ENCODE results near the gene MRLN.
"Not testable (repeated sequence)": the region's sequence is repeated elsewhere in the genome, so short reads cannot be mapped to it uniquely, and the experiment has no call there.

MRLN gene

DNA sequence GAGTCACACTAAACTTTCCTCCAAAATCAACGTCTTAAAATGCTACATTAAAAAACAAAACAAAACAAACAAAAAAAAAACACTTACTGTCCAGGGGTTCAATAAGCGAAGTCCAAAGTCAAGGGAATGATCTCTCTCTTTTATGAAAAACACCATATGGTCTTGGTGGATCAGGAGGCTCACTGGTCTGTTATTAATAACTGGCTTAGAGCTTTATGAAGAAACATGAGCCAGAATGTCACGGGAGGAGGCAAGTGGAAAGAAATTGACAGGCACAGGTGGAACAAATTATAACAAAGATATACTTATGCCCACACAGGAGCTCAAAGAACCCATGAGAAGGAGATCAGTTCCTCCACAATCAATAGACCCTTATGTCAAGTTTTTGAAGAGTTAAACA lies at the start of gene MRLN:
Gene MRLN (minus strand): TSS at position 189 of the 400 bp plus-strand sequence.
- Mint-ChIP-seq H3K4me1 (no peaks in the 10 kb centered on the region), H3K4me3 (no peak within 1 kb of the TSS), H3K9me3 (no peaks in the 10 kb centered on the region), H3K27ac (no peak within 1 kb of the TSS), H3K36me3 (no peaks in the 10 kb centered on the region)
- ATAC-seq (no peak), DNase-seq (ENCODE audit: low spot score in 2 of 2) (no peak)

DNA sequence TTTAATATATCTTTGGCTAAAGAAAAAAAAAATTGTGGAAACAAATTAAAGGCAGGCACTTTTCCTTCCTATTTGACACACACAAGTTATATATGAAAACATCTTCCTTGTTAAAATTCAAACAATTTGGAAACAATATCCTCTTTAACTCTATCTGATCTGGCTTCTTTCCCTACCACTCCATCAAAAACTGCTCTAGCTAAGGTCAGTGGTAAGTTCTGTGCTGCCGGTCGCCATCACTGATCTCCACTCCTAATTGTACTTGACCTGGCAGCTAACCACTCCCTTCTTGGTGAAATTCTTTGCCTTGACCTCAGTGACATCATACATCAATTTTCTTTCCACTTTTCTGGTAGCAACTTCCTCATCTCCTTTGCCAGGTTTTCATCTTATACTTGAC lies 47.9 kb upstream of the MRLN start:
- H3K4me1 Mint-ChIP-seq = peaks cover 6% of the 10 kb centered on the region
- H3K36me3 Mint-ChIP-seq = peaks cover 100% of the 10 kb centered on the region
- no peak overlapping the region for H3K27ac Mint-ChIP-seq
- no peak overlapping the region for H3K4me3 Mint-ChIP-seq
- no peaks in the 10 kb centered on the region for H3K9me3 Mint-ChIP-seq
- DNase-seq (ENCODE audit: low spot score in 2 of 2) = no peak
- ATAC-seq = no peak

DNA sequence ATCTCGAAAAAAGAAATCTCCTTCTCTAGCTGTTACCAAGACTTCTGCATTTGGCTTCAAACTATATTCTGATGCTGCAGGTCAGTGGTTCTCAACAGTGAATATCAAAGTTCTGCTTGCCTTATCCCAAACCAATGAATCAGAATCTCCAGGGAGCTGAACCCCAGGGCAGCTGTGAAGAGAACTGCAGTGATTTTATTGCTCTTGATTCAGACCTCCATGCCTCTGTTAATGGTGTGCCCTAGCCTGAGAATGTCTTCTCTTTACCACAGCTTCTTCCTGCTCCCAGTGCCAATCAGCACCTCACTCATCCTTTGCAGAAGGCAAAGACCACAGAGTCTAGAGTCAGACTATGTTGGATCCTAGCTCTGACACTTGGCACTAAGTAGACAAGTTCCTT lies 46.2 kb upstream of the MRLN start:
- H3K4me1 Mint-ChIP-seq = peaks cover 6% of the 10 kb centered on the region
- H3K27ac Mint-ChIP-seq = no peak overlapping the region

DNA sequence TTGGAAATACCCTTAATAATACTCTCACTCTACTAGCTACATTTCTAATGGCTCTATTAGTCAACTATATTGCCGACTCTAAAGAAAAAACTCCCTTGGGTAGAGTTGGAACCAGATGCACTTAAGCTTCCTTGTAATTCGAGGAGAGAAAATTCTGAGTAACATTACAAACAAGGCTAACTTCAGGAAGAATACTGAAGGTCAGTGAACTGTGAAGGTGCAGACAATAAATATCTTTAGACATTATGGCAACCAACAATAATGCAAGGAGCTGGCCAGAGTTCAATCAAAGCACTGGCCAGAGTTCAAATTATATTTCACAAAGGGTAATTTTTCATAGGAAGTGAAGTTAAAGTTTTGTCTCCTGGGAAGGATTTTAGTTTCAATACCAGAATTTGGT lies 40.7 kb upstream of the MRLN start:
- Mint-ChIP-seq H3K9me3 (no peaks in the 10 kb centered on the region), H3K4me3 (no peak overlapping the region), H3K27ac (no peak overlapping the region), H3K4me1 (no peaks in the 10 kb centered on the region), H3K36me3 (peaks cover 98% of the 10 kb centered on the region)
- ATAC-seq (no peak), DNase-seq (ENCODE audit: low spot score in 2 of 2) (no peak)

More for the DNA sequence above, 46.2 kb upstream of the MRLN start:
- H3K9me3 Mint-ChIP-seq = no peaks in the 10 kb centered on the region
- no peak overlapping the region for H3K4me3 Mint-ChIP-seq
- peaks cover 100% of the 10 kb centered on the region for H3K36me3 Mint-ChIP-seq
- DNase-seq (ENCODE audit: low spot score in 2 of 2) = no peak
- ATAC-seq = no peak

DNA sequence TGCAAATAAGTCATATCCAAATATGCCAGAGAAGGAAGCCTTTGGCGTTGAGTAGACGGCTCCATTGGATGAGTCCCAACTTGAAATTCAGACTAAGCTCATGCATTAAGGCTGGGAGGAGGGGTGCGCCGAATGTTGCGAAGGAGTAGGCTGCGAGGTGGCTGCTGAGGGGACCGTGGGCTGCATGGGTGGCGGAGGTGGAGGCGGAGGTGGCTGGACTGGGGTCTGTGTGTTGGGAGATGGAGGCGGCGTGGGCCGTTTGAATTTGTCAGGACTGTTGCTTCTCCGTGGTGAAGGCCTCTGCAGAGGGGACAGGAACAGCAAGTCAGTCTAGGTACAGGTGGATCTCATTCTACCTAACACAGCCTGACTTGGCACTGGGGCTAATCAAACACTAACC lies 39.6 kb upstream of the MRLN start:
- ATAC-seq (no peak), DNase-seq (ENCODE audit: low spot score in 2 of 2) (no peak)
- Mint-ChIP-seq H3K4me3 (no peak overlapping the region), H3K27ac (no peak overlapping the region), H3K4me1 (no peaks in the 10 kb centered on the region), H3K9me3 (no peaks in the 10 kb centered on the region), H3K36me3 (peaks cover 88% of the 10 kb centered on the region)

DNA sequence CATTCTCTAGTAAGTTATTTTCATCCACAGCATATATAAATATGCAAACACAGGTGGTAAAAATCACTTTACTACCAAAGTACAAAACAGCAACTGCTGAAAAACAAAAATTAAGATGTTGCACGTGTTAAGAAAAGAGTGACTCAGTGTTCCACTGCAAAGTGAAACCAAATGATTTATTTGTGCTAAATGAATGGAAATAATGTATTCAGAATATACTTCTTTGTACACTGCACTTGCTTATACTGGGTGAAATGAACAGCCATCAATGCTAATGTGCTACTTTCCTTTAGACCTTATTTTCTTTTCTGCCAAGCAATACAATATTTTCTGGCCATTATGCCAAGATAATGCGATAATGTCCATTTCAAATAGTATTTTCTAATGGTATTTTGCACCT lies 38.3 kb upstream of the MRLN start:
- H3K4me1 Mint-ChIP-seq = no peaks in the 10 kb centered on the region
- DNase-seq (ENCODE audit: low spot score in 2 of 2) = no peak
- no peak for ATAC-seq
- H3K27ac Mint-ChIP-seq = no peak overlapping the region
- no peaks in the 10 kb centered on the region for H3K9me3 Mint-ChIP-seq
- H3K36me3 Mint-ChIP-seq = peaks cover 84% of the 10 kb centered on the region
- H3K4me3 Mint-ChIP-seq = no peak overlapping the region

DNA sequence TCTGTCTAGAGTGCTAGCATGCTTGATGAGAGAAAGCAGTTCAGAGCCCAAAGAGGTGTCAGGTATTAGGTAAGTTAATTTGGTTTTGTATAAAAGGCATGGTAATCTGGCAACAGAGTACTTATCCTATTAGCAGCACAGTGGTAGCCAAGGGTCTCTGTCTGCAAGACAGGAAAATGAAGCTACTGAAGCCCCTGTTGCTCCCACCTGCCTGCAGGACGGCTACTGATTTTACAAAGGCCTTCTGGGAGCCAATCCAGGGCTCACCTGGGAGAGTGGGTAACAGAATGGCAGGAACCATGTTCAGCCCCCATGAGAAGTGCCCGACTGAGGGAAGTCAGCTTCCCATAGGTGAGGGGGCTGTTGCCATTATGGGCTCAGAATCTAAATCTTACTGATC lies 36.8 kb upstream of the MRLN start:
- DNase-seq (ENCODE audit: low spot score in 2 of 2); H3K9me3 Mint-ChIP-seq; H3K27ac Mint-ChIP-seq; ATAC-seq; H3K4me1 Mint-ChIP-seq; H3K4me3 Mint-ChIP-seq: not testable (repeated sequence)
- H3K36me3 Mint-ChIP-seq = peaks cover 73% of the 10 kb centered on the region

DNA sequence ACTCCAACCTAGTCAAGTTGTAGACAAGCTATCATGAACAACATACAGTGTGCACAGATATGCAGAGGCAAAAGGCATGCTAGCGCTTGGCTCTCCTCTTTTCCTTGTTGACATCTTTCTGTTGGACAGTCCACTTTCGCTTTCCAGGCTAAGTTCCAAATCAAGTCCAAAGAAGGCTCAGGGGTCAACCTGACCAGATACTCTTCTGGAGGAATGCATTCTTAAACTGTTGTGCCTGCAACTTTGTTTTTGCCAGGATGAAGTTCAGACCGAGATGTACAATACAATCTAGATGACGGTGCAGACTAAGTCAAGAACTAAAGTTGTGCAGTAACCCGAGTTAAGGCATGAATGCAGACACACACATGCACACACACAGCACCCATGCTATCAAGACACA lies 35.7 kb upstream of the MRLN start:
- H3K36me3 Mint-ChIP-seq = peaks cover 61% of the 10 kb centered on the region
- not testable (repeated sequence) for H3K27ac Mint-ChIP-seq; ATAC-seq; H3K9me3 Mint-ChIP-seq; H3K4me3 Mint-ChIP-seq; DNase-seq (ENCODE audit: low spot score in 2 of 2); H3K4me1 Mint-ChIP-seq

DNA sequence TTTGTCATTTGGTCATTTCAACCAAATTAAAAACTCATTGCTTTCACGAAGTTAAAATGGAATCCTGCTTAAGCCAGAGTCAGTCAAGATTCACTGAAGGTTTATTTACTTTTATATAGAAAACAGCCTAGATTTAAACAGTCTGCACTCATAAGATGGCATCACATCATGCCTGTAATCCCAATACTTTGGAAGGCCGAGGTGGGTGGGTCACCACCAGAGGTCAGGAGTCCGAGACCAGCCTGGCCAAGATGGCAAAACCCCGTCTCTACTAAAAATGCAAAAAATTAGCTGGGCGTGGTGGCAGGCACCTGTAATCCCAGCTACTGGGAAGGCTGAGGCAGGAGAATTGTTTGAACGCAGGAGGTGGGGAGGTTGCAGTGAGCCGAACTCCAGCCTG lies 33.8 kb upstream of the MRLN start:
- ATAC-seq; H3K27ac Mint-ChIP-seq; DNase-seq (ENCODE audit: low spot score in 2 of 2); H3K4me3 Mint-ChIP-seq; H3K9me3 Mint-ChIP-seq; H3K4me1 Mint-ChIP-seq: not testable (repeated sequence)
- H3K36me3 Mint-ChIP-seq = peaks cover 43% of the 10 kb centered on the region

DNA sequence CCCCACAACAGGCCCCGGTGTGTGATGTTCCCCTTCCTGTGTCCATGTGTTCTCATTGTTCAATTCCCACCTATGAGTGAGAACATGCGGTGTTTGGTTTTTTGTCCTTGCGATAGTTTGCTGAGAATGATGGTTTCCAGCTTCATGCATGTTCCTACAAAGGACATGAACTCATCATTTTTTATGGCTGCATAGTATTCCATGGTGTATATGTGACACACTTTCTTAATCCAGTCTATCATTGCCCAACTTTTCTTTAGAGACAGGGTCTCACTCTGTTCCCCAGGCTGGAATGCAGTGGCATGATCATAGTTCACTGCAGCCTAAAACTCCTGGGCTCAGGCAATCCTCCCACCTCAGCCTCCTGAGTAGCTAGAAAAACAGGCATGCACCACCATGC lies 32.2 kb upstream of the MRLN start:
- not testable (repeated sequence) for ATAC-seq; H3K4me3 Mint-ChIP-seq; H3K27ac Mint-ChIP-seq; H3K4me1 Mint-ChIP-seq; H3K9me3 Mint-ChIP-seq; DNase-seq (ENCODE audit: low spot score in 2 of 2)
- peaks cover 27% of the 10 kb centered on the region for H3K36me3 Mint-ChIP-seq

DNA sequence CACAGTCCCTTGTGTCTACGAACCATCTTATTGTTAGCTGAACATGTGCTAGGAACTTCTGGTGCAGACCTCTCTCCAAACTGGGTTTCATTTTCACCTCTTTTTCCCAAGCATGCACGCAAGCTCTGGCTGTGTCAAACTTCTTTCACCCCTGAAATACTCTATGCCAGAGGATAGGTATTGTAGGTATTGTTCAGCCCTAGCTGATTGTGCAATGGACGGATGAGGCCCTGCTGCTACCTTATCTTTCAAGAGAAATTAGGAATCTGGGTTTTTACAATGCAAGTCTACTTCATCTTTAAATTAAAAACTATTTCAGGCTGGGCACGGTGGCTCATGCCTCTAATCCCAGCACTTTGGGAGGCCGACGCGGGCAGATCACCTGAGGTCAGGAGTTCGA lies 28.3 kb upstream of the MRLN start:
- Mint-ChIP-seq H3K27ac (no peak overlapping the region), H3K4me1 (no peaks in the 10 kb centered on the region), H3K36me3 (peaks cover 4% of the 10 kb centered on the region), H3K4me3 (no peak overlapping the region), H3K9me3 (no peaks in the 10 kb centered on the region)
- DNase-seq (ENCODE audit: low spot score in 2 of 2) (no peak), ATAC-seq (no peak)

DNA sequence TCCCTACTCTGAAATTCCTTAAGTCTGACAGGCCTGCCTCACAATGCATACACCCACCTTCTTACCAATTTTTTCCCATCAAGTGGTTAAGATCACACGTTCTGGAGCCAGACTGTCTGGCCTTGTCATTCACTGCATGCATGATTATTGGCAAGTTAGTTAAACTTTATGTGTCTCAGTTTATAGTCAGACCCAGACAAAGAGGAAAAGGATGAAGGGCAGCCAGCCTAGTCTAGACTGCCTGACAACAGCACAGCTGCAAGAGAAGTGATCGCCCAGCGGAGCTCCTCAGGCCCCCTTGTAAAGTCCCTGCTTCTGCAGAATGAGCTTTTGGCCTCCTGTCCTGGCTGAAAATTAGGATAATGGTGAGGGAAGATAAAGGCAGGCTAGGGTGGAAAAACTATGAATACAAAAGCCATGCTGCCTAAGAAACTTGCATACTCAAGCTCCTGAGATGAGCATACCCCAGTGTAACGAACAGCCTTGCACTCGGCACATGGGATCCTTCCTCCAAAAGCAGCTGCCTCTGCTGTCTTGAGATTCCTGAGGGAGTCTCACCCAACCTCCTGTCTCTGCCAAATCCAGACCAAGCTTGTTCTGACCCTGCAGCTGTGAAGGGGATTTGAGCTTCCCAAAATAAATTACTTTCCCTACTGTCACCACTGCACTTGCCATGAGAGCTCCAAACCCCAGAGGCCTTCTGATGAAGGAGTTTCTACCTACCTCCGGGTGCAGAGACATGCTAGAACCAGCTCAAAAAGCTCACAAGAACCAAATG lies 26.7 kb upstream of the MRLN start:
- DNase-seq (ENCODE audit: low spot score in 2 of 2) = no peak
- Mint-ChIP-seq H3K9me3 (no peaks in the 10 kb centered on the region), H3K4me3 (no peak overlapping the region), H3K27ac (no peak overlapping the region), H3K36me3 (no peaks in the 10 kb centered on the region), H3K4me1 (no peaks in the 10 kb centered on the region)
- no peak for ATAC-seq

DNA sequence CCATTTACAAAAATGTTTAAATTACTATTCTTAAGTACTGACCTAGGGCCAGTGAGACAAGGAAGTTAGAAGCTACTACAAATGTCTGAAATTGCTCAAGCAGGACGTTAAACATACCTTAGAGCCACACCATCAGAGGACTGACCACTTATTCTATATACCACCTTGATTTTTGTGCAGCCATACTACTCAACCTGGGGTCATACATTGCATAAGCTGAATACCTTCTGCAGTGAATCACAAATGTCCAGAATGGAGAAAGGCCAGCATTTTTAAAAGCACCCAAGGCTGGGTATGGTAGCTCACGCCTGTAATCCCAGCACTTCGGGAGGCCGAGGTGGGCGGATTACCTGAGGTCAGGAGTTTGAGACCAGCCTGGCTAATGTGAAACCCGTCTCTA lies 21.2 kb upstream of the MRLN start:
- Mint-ChIP-seq H3K9me3 (no peaks in the 10 kb centered on the region), H3K4me1 (no peaks in the 10 kb centered on the region), H3K4me3 (no peak overlapping the region), H3K27ac (no peak overlapping the region), H3K36me3 (no peaks in the 10 kb centered on the region)
- no peak for ATAC-seq
- DNase-seq (ENCODE audit: low spot score in 2 of 2) = no peak

DNA sequence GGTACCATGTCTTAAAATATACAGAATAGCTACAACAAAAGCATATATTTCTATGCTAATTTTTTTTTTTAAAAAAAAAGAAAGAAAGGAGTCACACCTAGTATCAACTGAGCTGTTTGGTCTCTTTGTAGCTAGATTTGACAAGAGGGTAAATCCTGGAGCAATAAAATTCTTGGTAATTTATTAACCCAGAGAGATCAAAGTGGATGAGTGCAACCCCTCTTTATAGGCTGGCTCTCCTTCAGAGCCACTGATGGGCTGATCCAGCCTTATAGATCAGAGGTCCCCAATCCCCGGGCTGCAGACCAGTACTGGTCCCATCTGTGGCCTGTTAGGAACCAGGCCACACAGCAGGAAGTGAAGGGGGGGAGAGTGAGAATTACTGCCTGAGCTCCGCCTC lies 19.8 kb upstream of the MRLN start:
- ATAC-seq = no peak
- no peaks in the 10 kb centered on the region for H3K4me1 Mint-ChIP-seq
- no peak overlapping the region for H3K4me3 Mint-ChIP-seq
- no peaks in the 10 kb centered on the region for H3K36me3 Mint-ChIP-seq
- no peak overlapping the region for H3K27ac Mint-ChIP-seq
- no peak for DNase-seq (ENCODE audit: low spot score in 2 of 2)
- H3K9me3 Mint-ChIP-seq = no peaks in the 10 kb centered on the region

DNA sequence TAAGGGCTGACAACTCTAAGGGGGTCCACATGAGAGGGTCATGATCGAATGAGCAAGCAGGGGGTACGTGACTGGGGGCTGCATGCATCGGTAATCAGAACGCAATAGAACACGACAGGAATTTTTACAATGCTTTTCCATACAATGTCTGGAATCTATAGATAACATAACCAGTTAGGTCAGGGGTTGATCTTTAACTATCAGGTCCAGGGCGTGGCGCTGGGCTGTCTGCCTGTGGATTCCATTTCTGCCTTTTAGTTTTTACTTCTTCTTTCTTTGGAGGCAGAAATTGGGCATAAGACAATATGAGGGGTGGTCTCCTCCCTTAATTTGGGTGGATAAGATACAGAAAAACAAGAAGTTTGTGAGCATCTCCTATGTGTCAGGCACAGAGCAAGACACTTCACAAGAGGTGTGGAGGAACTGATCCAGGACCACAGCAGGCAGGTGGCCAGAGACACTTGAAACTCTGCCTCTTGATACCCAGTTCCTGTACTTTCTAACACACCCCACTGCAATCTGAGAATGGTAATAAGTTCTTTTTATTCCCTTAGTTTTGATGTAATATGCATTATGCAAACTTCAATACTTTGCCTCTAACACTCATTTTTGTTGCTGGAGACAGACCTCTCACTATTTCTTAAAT lies 18.0 kb upstream of the MRLN start:
- ATAC-seq = no peak
- H3K36me3 Mint-ChIP-seq = no peaks in the 10 kb centered on the region
- no peak overlapping the region for H3K27ac Mint-ChIP-seq
- no peaks in the 10 kb centered on the region for H3K9me3 Mint-ChIP-seq
- DNase-seq (ENCODE audit: low spot score in 2 of 2) = no peak
- H3K4me1 Mint-ChIP-seq = no peaks in the 10 kb centered on the region
- no peak overlapping the region for H3K4me3 Mint-ChIP-seq

DNA sequence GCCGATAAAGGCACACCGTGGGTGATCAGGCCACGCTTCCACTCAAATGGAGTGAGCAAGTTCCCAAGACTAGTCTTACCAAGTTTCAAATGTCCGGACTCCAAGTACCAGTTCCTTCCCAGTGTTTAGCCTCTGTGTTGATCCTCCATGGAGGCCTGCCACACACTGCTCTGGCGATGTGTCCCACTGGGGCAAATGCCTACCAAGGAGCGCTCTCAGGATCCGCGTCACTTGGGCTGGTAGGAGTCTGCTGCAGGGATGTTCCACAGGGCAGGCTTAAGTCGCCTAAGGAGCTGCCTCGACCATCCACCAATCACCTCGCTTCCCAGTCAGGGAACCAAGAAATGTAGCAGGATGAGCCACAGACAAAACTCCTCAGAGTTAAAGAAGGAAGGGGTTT lies 17.4 kb upstream of the MRLN start:
- no peak for DNase-seq (ENCODE audit: low spot score in 2 of 2)
- Mint-ChIP-seq H3K9me3 (no peaks in the 10 kb centered on the region), H3K4me1 (no peaks in the 10 kb centered on the region), H3K36me3 (no peaks in the 10 kb centered on the region), H3K27ac (no peak overlapping the region), H3K4me3 (no peak overlapping the region)
- ATAC-seq = no peak
